WTC11 (cell line): Measurements from ENCODE around the gene ELOVL1. TPM values are rescaled to one million over a fixed set of nuclear protein-coding genes. Genes with fewer than 3 reads are reported as not detected.

Experiments used
- ATAC-seq: fragments of 200-7000 bp; cut with Tn5 transposase; 2 replicates; pipeline ENCODE4 v1.10.0; 2021; ENCODE audit warnings: mild to moderate bottlenecking, moderate library complexity
- CTCF ChIA-PET: fragments of 300-600 bp; sonication (Branson Sonifier 250); formaldehyde crosslinking; loops from one replicate; lab custom pipeline; 2021; ENCODE audit warnings: antibody characterized with exemption; lab: Charles Lee
- POLR2A ChIA-PET: fragments of 350-600 bp; sonication (Branson Sonifier 250); formaldehyde crosslinking; loops from one replicate; lab custom pipeline; 2021; ENCODE audit warnings: antibody characterized with exemption; lab: Charles Lee
- DNase-seq: peaks from one replicate; pipeline ENCODE4 v3.0.0; 2021; ENCODE audit warnings: low spot score
- H3K27ac Mint-ChIP-seq: 2 replicates; pipeline ENCODE4 v1.8.0; 2021; ENCODE audit warnings: mixed read lengths
- H3K27me3 Mint-ChIP-seq: 2 replicates; pipeline ENCODE4 v1.8.0; 2021; ENCODE audit warnings: low read depth, mild to moderate bottlenecking, moderate library complexity, mixed read lengths
- H3K36me3 Mint-ChIP-seq: 2 replicates; pipeline ENCODE4 v1.8.0; 2021; ENCODE audit warnings: mixed read lengths
- H3K4me1 Mint-ChIP-seq: 2 replicates; pipeline ENCODE4 v1.8.0; 2022; ENCODE audit warnings: mixed read lengths
- H3K4me3 Mint-ChIP-seq: 2 replicates; pipeline ENCODE4 v1.8.0; 2021; ENCODE audit warnings: mild to moderate bottlenecking, moderate library complexity, mixed read lengths
- H3K9me3 Mint-ChIP-seq: 2 replicates; pipeline ENCODE4 v1.8.0; 2021; ENCODE audit warnings: mixed read lengths
- ATF1 ChIP-seq: sonication (generic); formaldehyde crosslinking; IDR thresholded peaks from 2 replicates; pipeline ENCODE4 v1.8.1; 2023; ENCODE audit warnings: mild to moderate bottlenecking, moderate library complexity, missing genetic modification reagents
- CBFB ChIP-seq: sonication (generic); formaldehyde crosslinking; IDR thresholded peaks from 2 replicates; pipeline ENCODE4 v1.8.1; 2022; ENCODE audit warnings: mild to moderate bottlenecking, low read depth, missing genetic modification reagents
- CREM ChIP-seq: sonication (generic); formaldehyde crosslinking; IDR thresholded peaks from 2 replicates; pipeline ENCODE4 v1.8.1; 2022; ENCODE audit warnings: mild to moderate bottlenecking, missing genetic modification reagents, moderate library complexity
- ERG ChIP-seq: fragments of 250-450 bp; sonication (Bioruptor Pico); IDR thresholded peaks from 2 replicates; pipeline ENCODE4 v1.8.0; 2021; ENCODE audit warnings: mild to moderate bottlenecking
- FOXP4 ChIP-seq: sonication (generic); formaldehyde crosslinking; IDR thresholded peaks from 2 replicates; pipeline ENCODE4 v1.8.0; 2022; ENCODE audit warnings: mild to moderate bottlenecking, missing genetic modification reagents
- GABPB1 ChIP-seq: sonication (generic); formaldehyde crosslinking; IDR thresholded peaks from 2 replicates; pipeline ENCODE4 v1.8.1; 2023; ENCODE audit warnings: mild to moderate bottlenecking, missing genetic modification reagents
- GTF2I ChIP-seq: fragments of 250-450 bp; sonication (Bioruptor Pico); conservative IDR thresholded peaks from 2 replicates; pipeline ENCODE4 v1.4.0; 2021; ENCODE audit warnings: mild to moderate bottlenecking
- NFYB ChIP-seq: sonication (generic); formaldehyde crosslinking; conservative IDR thresholded peaks from 2 replicates; pipeline ENCODE4 v1.8.0; 2022; ENCODE audit warnings: low read depth, missing genetic modification reagents
- NR3C1 ChIP-seq: sonication (generic); formaldehyde crosslinking; conservative IDR thresholded peaks from 2 replicates; pipeline ENCODE4 v1.8.1; 2023; ENCODE audit warnings: low read depth, mild to moderate bottlenecking, missing genetic modification reagents
- PRDM15 ChIP-seq: sonication (generic); formaldehyde crosslinking; IDR thresholded peaks from 2 replicates; pipeline ENCODE4 v1.8.0; 2022; ENCODE audit warnings: missing genetic modification reagents
- TEAD1 ChIP-seq: sonication (generic); formaldehyde crosslinking; IDR thresholded peaks from 2 replicates; pipeline ENCODE4 v1.8.0; 2022; ENCODE audit warnings: mild to moderate bottlenecking, missing genetic modification reagents
- ZNF263 ChIP-seq: sonication (generic); formaldehyde crosslinking; IDR thresholded peaks from 2 replicates; pipeline ENCODE4 v1.8.1; 2022; ENCODE audit warnings: low read depth, mild to moderate bottlenecking, moderate library complexity, missing genetic modification reagents
- ZNF512 ChIP-seq: sonication (generic); formaldehyde crosslinking; IDR thresholded peaks from 2 replicates; pipeline ENCODE4 v1.8.1; 2022; ENCODE audit warnings: missing genetic modification reagents, borderline replicate concordance
- ZNF671 ChIP-seq: fragments of 250-450 bp; sonication (Bioruptor Pico); IDR thresholded peaks from 2 replicates; pipeline ENCODE4 v1.8.0; 2021; ENCODE audit warnings: mild to moderate bottlenecking
- total RNA-seq: library from RNA; stranded (reverse); gene quantifications from 3 replicates; pipeline ENCODE4 v1.2.3, GENCODE V29; 2021
- TF ChIP-seq, protein P1 (sequence below): sonication (generic); formaldehyde crosslinking; IDR thresholded peaks from 2 replicates; pipeline ENCODE4 v1.8.0; 2022; ENCODE audit warnings: mild to moderate bottlenecking, missing genetic modification reagents
- TF ChIP-seq, protein P2 (sequence below): sonication (generic); formaldehyde crosslinking; IDR thresholded peaks from 2 replicates; pipeline ENCODE4 v1.8.1; 2022; ENCODE audit warnings: low read depth, mild to moderate bottlenecking, moderate library complexity, missing genetic modification reagents, borderline replicate concordance
- TF ChIP-seq, protein P3 (sequence below): fragments of 250-450 bp; sonication (Bioruptor Pico); IDR thresholded peaks from 2 replicates; pipeline ENCODE4 v1.9.0; 2021; ENCODE audit warnings: mild to moderate bottlenecking, borderline replicate concordance

Gene ELOVL1
- total RNA-seq, 1 experiment from 2014 or later = 26.6 TPM

- no peak for TF ChIP-seq FOXP4 (CRISPR knock-in tag)
- TF ChIP-seq, all 79 proteins: peak for 0
These were observed 15.6 kb upstream of the ELOVL1 start (continued) for GRCh38 chr1:43383449-43383848.

- Mint-ChIP-seq H3K4me3 (no peak overlapping the region), H3K36me3 (peaks cover 34% of the 10 kb centered on the region)
- CTCF ChIA-PET = interaction anchor here (1.8 kb wide), 1 partner anchor 32 kb away, joined by 7 read pairs; no protein-coding TSS in a partner anchor
- TF ChIP-seq CREM (CRISPR knock-in tag) (no peak), NFYB (CRISPR knock-in tag) (no peak), PRDM15 (CRISPR knock-in tag) (no peak), ZNF263 (no peak), CBFB (CRISPR knock-in tag) (no peak), NR3C1 (CRISPR knock-in tag) (no peak), TEAD1 (CRISPR knock-in tag) (no peak), ERG (CRISPR knock-in tag) (no peak), GABPB1 (CRISPR knock-in tag) (no peak)
- TF ChIP-seq, protein P1, sequence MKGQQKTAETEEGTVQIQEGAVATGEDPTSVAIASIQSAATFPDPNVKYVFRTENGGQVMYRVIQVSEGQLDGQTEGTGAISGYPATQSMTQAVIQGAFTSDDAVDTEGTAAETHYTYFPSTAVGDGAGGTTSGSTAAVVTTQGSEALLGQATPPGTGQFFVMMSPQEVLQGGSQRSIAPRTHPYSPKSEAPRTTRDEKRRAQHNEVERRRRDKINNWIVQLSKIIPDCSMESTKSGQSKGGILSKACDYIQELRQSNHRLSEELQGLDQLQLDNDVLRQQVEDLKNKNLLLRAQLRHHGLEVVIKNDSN (CRISPR knock-in tag) = no peak
- TF ChIP-seq, protein P2, sequence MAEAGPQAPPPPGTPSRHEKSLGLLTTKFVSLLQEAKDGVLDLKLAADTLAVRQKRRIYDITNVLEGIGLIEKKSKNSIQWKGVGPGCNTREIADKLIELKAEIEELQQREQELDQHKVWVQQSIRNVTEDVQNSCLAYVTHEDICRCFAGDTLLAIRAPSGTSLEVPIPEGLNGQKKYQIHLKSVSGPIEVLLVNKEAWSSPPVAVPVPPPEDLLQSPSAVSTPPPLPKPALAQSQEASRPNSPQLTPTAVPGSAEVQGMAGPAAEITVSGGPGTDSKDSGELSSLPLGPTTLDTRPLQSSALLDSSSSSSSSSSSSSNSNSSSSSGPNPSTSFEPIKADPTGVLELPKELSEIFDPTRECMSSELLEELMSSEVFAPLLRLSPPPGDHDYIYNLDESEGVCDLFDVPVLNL = no peak
- TF ChIP-seq, all 79 proteins: peak for 0
- Mint-ChIP-seq H3K27ac (no peak overlapping the region), H3K4me1 (peaks cover 3% of the 10 kb centered on the region; the same call in 1 of the 2 replicates), H3K27me3 (no peaks in the 10 kb centered on the region), H3K9me3 (no peaks in the 10 kb centered on the region)
- POLR2A ChIA-PET = interaction anchor here (0.6 kb wide), 1 partner anchor 17 kb away, joined by 3 read pairs; no protein-coding TSS in a partner anchor
- ATAC-seq = no peak
- no peak for DNase-seq
These were observed 14.4 kb upstream of the ELOVL1 start for GRCh38 chr1:43382027-43382779.

DNA sequence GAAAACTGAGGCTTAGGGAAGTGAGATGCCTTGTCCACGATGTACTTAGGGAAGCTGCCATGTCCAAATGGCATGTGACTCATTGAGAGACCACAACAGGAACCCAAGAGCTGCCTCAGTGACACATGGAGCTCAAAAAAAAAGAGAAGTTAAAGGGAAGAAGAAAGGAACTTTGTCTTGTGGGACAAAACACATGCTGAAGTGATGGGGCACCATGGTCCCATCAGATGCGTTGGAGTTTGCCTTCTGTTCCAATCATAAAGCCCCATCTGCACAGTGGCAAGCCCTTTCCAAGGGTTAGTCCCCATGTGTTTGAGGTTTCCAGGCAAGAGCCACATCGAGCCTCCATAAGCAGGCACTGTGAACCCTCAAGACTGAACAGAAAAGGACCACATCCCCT, 13.8 kb upstream of the ELOVL1 start:
- H3K36me3 Mint-ChIP-seq = peaks cover 30% of the 10 kb centered on the region
- no peaks in the 10 kb centered on the region for H3K27me3 Mint-ChIP-seq
- H3K4me3 Mint-ChIP-seq = no peak overlapping the region
- no peak overlapping the region for H3K27ac Mint-ChIP-seq
- no peaks in the 10 kb centered on the region for H3K9me3 Mint-ChIP-seq
- CTCF ChIA-PET = interaction anchor here (1.8 kb wide), 1 partner anchor 33 kb away, joined by 7 read pairs; no protein-coding TSS in a partner anchor
- POLR2A ChIA-PET = no interaction called here
- H3K4me1 Mint-ChIP-seq = peaks cover 3% of the 10 kb centered on the region; the same call in 1 of the 2 replicates
- DNase-seq (no peak), ATAC-seq (no peak)
- no peak for TF ChIP-seq ZNF671 (CRISPR knock-in tag)
- no peak for TF ChIP-seq ATF1 (CRISPR knock-in tag)
- no peak for TF ChIP-seq GTF2I
- no peak for TF ChIP-seq ZNF512 (CRISPR knock-in tag)
- TF ChIP-seq, protein P3, sequence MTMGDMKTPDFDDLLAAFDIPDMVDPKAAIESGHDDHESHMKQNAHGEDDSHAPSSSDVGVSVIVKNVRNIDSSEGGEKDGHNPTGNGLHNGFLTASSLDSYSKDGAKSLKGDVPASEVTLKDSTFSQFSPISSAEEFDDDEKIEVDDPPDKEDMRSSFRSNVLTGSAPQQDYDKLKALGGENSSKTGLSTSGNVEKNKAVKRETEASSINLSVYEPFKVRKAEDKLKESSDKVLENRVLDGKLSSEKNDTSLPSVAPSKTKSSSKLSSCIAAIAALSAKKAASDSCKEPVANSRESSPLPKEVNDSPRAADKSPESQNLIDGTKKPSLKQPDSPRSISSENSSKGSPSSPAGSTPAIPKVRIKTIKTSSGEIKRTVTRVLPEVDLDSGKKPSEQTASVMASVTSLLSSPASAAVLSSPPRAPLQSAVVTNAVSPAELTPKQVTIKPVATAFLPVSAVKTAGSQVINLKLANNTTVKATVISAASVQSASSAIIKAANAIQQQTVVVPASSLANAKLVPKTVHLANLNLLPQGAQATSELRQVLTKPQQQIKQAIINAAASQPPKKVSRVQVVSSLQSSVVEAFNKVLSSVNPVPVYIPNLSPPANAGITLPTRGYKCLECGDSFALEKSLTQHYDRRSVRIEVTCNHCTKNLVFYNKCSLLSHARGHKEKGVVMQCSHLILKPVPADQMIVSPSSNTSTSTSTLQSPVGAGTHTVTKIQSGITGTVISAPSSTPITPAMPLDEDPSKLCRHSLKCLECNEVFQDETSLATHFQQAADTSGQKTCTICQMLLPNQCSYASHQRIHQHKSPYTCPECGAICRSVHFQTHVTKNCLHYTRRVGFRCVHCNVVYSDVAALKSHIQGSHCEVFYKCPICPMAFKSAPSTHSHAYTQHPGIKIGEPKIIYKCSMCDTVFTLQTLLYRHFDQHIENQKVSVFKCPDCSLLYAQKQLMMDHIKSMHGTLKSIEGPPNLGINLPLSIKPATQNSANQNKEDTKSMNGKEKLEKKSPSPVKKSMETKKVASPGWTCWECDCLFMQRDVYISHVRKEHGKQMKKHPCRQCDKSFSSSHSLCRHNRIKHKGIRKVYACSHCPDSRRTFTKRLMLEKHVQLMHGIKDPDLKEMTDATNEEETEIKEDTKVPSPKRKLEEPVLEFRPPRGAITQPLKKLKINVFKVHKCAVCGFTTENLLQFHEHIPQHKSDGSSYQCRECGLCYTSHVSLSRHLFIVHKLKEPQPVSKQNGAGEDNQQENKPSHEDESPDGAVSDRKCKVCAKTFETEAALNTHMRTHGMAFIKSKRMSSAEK (CRISPR knock-in tag) = no peak
- no peak for TF ChIP-seq ZNF263
